Endothelial cell of umbilical vein (primary cell): ENCODE results near the gene SLC47A2. TPM values are rescaled to one million over a fixed set of nuclear protein-coding genes. Genes with fewer than 3 reads are reported as not detected.

Source experiments
- BruUV-seq: library from RNA; stranded (reverse); fragments of 400-500 nt; replicated peaks from 2 replicates; lab custom pipeline; 2021; lab: Mats Ljungman, UMichigan
- CTCF ChIA-PET: fragments of 300-600, 350-600 bp; sonication (Branson Sonifier 250); formaldehyde crosslinking; loops from one replicate; lab custom pipeline; 2021; ENCODE audit warnings: antibody characterized with exemption, inconsistent platforms; lab: Charles Lee
- POLR2A ChIA-PET: fragments of 300-600, 350-600 bp; sonication (Branson Sonifier 250); formaldehyde crosslinking; loops from one replicate; lab custom pipeline; 2021; ENCODE audit warnings: antibody characterized with exemption, inconsistent platforms; lab: Charles Lee
- DNase-seq: peaks from one replicate; pipeline ENCODE4 v3.0.0-alpha.2; 2011; ENCODE audit warnings: low read depth, low spot score
- FAIRE-seq: peaks from 2 replicates; lab custom pipeline; 2011; peaks lifted over from hg19 to GRCh38; lab: Jason Lieb, UNC
- H2AFZ ChIP-seq: 2 replicates; pipeline ENCODE4 v1.6.0; 2012; ENCODE audit warnings: low read depth, low read length, control low read depth, inconsistent platforms
- H3K27ac ChIP-seq: 2 replicates; pipeline ENCODE4 v1.5.1; 2011; ENCODE audit warnings: low read depth, mild to moderate bottlenecking, control low read depth, low read length, moderate library complexity; ENCODE audit not compliant: insufficient read depth
- H3K27me3 ChIP-seq, 2 experiments: 2 replicates each; pipeline versions ENCODE4 v1.6.0 to v1.6.1; 2011; ENCODE audit warnings: low read length in 2 of 2, mixed read lengths in 1 of 2; ENCODE audit not compliant: control insufficient read depth in 2 of 2, insufficient read depth in 2 of 2
- H3K36me3 ChIP-seq, 2 experiments: 2 replicates in 1 of 2; 3 replicates in 1 of 2; pipeline ENCODE4 v1.5.1; 2011; ENCODE audit warnings: low read length in 2 of 2, mild to moderate bottlenecking in 1 of 2, moderate library complexity in 1 of 2; ENCODE audit not compliant: control insufficient read depth in 2 of 2, insufficient read depth in 2 of 2; ENCODE audit errors: extremely low read depth in 1 of 2
- H3K4me1 ChIP-seq: 3 replicates; pipeline ENCODE4 v1.5.1; 2011; ENCODE audit warnings: mild to moderate bottlenecking, low read length; ENCODE audit not compliant: control insufficient read depth, insufficient read depth; ENCODE audit errors: extremely low read depth
- H3K4me2 ChIP-seq: 2 replicates; pipeline ENCODE4 v1.6.1; 2011; ENCODE audit warnings: low read length, control low read depth, mixed read lengths; ENCODE audit not compliant: insufficient read depth
- H3K4me3 ChIP-seq, 3 experiments: fragments of 200-600 bp in 1 of 3; sonication (generic), shearing (Covaris generic) in 1 of 3; replicated peaks in 1 of 3; 2 replicates each; pipeline ENCODE4 v1.5.1; 2011 to 2016; ENCODE audit warnings: control low read depth in 3 of 3, low read length in 3 of 3, mild to moderate bottlenecking in 2 of 3, inconsistent platforms in 1 of 3, low read depth in 1 of 3, moderate library complexity in 1 of 3; ENCODE audit not compliant: insufficient read depth in 1 of 3
- H3K79me2 ChIP-seq: 2 replicates; pipeline ENCODE4 v1.6.0; 2012; ENCODE audit warnings: low read length, inconsistent platforms; ENCODE audit not compliant: control insufficient read depth, insufficient read depth
- H3K9ac ChIP-seq: replicated peaks from 2 replicates; pipeline ENCODE3; 2011; ENCODE audit warnings: low read length, control low read depth; ENCODE audit not compliant: insufficient read depth; ENCODE audit errors: extremely low read depth
- H3K9me1 ChIP-seq: replicated peaks from 3 replicates; pipeline ENCODE4 v1.6.0; 2011; ENCODE audit warnings: mild to moderate bottlenecking, low read length; ENCODE audit not compliant: control insufficient read depth, insufficient read depth; ENCODE audit errors: extremely low read depth
- H3K9me3 ChIP-seq: replicated peaks from 2 replicates; pipeline ENCODE4 v1.5.1; 2012; ENCODE audit warnings: low read length, inconsistent platforms; ENCODE audit not compliant: control insufficient read depth, insufficient read depth
- H4K20me1 ChIP-seq: replicated peaks from 2 replicates; pipeline ENCODE3; 2011; ENCODE audit warnings: mild to moderate bottlenecking, low read length; ENCODE audit not compliant: control insufficient read depth, insufficient read depth; ENCODE audit errors: extremely low read depth
- CTCF ChIP-seq, 2 donors: IDR thresholded peaks; 1 replicate in 1 of 2; 2 replicates in 1 of 2; pipeline ENCODE4 v1.5.1; 2011; ENCODE audit warnings: low read length in 2 of 2, mild to moderate bottlenecking in 2 of 2, moderate library complexity in 2 of 2, control low read depth in 1 of 2, inconsistent platforms in 1 of 2, low read depth in 1 of 2; ENCODE audit not compliant: insufficient read depth in 1 of 2; ENCODE audit errors: extremely low read depth in 1 of 2
- EZH2 ChIP-seq: IDR thresholded peaks from 2 replicates; pipeline ENCODE4 v1.6.1; 2012; ENCODE audit warnings: borderline replicate concordance, low read depth, mild to moderate bottlenecking, moderate library complexity, low read length, inconsistent platforms; ENCODE audit not compliant: severe bottlenecking
- FOS ChIP-seq: IDR thresholded peaks from 2 replicates; pipeline ENCODE4 v1.6.1; 2011; ENCODE audit warnings: mild to moderate bottlenecking, low read length, moderate library complexity, borderline replicate concordance; ENCODE audit not compliant: insufficient read depth
- GATA2 ChIP-seq: IDR thresholded peaks from 2 replicates; pipeline ENCODE4 v1.7.0; 2011; ENCODE audit warnings: low read depth, mild to moderate bottlenecking, moderate library complexity, mixed read lengths, low read length; ENCODE audit not compliant: insufficient read length, insufficient read depth
- JUN ChIP-seq: IDR thresholded peaks from 2 replicates; pipeline ENCODE4 v1.6.1; 2011; ENCODE audit warnings: borderline replicate concordance, low read depth; ENCODE audit not compliant: insufficient read length, insufficient read depth
- MAX ChIP-seq: IDR thresholded peaks from 2 replicates; pipeline ENCODE4 v1.6.1; 2011; ENCODE audit not compliant: insufficient read depth, insufficient read length
- MYC ChIP-seq: IDR thresholded peaks from one replicate; pipeline ENCODE4 v1.6.1; 2011; ENCODE audit warnings: mild to moderate bottlenecking, low read depth, low read length
- POLR2A ChIP-seq: IDR thresholded peaks from 2 replicates; pipeline ENCODE4 v1.6.1; 2012; ENCODE audit warnings: low read depth, mild to moderate bottlenecking, control low read depth, low read length
- POLR2AphosphoS5 ChIP-seq: IDR thresholded peaks from 2 replicates; pipeline ENCODE4 v1.6.1; 2012; ENCODE audit warnings: low read depth, mild to moderate bottlenecking, control low read depth, low read length, moderate library complexity; ENCODE audit not compliant: insufficient read depth
- dilution Hi-C: fragments of 300-500 bp; cut with MboI; formaldehyde crosslinking; loops from one replicate; pipeline ENCODE4 v1.15.0; 2019; ENCODE audit warnings: low sequenced_read_pairs; ENCODE audit not compliant: extremely low pct_ligation_motif_present
- intact Hi-C: fragments of 100-400 bp; cut with micrococcal nuclease; formaldehyde crosslinking; loops from one replicate; pipeline ENCODE4 v1.10.0; 2022
- polyA plus RNA-seq, 4 experiments: library from polyadenylated mRNA; depleted of rRNA in 3 of 4; stranded (reverse) in 3 of 4; unstranded in 1 of 4; fragments of >200 nt; gene quantifications; 2 replicates each; pipeline versions ENCODE4 v1.2.1 to v1.2.3, GENCODE V29; 2011 to 2012; ENCODE audit warnings: missing spikeins in 1 of 4
- total RNA-seq: library from RNA; stranded (reverse); gene quantifications from 2 replicates; pipeline ENCODE4 v1.2.3, GENCODE V29; 2021

The SLC47A2 gene
- total and polyA plus RNA-seq, 2 donors (not counting 3 experiments of a cell fraction or from before 2014, with no cell fraction given) = not detected

GRCh38 chr17:19720631-19721426 is 4.4 kb upstream of the SLC47A2 start:
- ChIA-PET POLR2A (no interaction called here), CTCF (interaction anchor here (1.1 to 1.8 kb wide), 3 partner anchors 11 to 358 kb away, joined by 3 to 7 read pairs (median 5); partner anchors contain the start of gene B9D1)
- FAIRE-seq (no peak), DNase-seq (no peak)
- Histone ChIP-seq H3K4me1 (peaks cover 7% of the 10 kb centered on the region), H3K27ac (no peak overlapping the region), H3K9me1 (no peaks in the 10 kb centered on the region), H3K79me2 (no peaks in the 10 kb centered on the region), H3K36me3 (no peaks in the 10 kb centered on the region), H3K9me3 (no peaks in the 10 kb centered on the region), H3K4me2 (no peak overlapping the region), H3K4me3 (no peak overlapping the region), H2AFZ (no peak overlapping the region), H4K20me1 (no peaks in the 10 kb centered on the region), H3K9ac (no peak overlapping the region), H3K27me3 (no peaks in the 10 kb centered on the region)
- dilution Hi-C loops = no loop called here
- intact Hi-C loops = no loop called here
- TF ChIP-seq POLR2A (no peak), GATA2 (no peak), FOS (no peak), CTCF (IDR thresholded peaks at IDR 0.05; ENCODE audit: extremely low read depth in 1 of 2, insufficient read depth in 1 of 2, low read depth in 1 of 2, low read length in 2 of 2) (no peak), JUN (no peak), MYC (no peak), POLR2AphosphoS5 (no peak), EZH2 (no peak), MAX (no peak)
- BruUV-seq = no TSS peak
